Kidney tubule cell (primary cell): ENCODE measurements around the gene NIPBL.
"Not testable (repeated sequence)": the region's sequence is repeated elsewhere in the genome, so short reads cannot be mapped to it uniquely, and the experiment has no call there.

Source experiments
- DNase-seq: peaks from one replicate; pipeline ENCODE4 v3.0.0-alpha.2; 2018; ENCODE audit warnings: low spot score

The NIPBL gene, protein sequence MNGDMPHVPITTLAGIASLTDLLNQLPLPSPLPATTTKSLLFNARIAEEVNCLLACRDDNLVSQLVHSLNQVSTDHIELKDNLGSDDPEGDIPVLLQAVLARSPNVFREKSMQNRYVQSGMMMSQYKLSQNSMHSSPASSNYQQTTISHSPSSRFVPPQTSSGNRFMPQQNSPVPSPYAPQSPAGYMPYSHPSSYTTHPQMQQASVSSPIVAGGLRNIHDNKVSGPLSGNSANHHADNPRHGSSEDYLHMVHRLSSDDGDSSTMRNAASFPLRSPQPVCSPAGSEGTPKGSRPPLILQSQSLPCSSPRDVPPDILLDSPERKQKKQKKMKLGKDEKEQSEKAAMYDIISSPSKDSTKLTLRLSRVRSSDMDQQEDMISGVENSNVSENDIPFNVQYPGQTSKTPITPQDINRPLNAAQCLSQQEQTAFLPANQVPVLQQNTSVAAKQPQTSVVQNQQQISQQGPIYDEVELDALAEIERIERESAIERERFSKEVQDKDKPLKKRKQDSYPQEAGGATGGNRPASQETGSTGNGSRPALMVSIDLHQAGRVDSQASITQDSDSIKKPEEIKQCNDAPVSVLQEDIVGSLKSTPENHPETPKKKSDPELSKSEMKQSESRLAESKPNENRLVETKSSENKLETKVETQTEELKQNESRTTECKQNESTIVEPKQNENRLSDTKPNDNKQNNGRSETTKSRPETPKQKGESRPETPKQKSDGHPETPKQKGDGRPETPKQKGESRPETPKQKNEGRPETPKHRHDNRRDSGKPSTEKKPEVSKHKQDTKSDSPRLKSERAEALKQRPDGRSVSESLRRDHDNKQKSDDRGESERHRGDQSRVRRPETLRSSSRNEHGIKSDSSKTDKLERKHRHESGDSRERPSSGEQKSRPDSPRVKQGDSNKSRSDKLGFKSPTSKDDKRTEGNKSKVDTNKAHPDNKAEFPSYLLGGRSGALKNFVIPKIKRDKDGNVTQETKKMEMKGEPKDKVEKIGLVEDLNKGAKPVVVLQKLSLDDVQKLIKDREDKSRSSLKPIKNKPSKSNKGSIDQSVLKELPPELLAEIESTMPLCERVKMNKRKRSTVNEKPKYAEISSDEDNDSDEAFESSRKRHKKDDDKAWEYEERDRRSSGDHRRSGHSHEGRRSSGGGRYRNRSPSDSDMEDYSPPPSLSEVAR (N-terminal part only)

DNA sequence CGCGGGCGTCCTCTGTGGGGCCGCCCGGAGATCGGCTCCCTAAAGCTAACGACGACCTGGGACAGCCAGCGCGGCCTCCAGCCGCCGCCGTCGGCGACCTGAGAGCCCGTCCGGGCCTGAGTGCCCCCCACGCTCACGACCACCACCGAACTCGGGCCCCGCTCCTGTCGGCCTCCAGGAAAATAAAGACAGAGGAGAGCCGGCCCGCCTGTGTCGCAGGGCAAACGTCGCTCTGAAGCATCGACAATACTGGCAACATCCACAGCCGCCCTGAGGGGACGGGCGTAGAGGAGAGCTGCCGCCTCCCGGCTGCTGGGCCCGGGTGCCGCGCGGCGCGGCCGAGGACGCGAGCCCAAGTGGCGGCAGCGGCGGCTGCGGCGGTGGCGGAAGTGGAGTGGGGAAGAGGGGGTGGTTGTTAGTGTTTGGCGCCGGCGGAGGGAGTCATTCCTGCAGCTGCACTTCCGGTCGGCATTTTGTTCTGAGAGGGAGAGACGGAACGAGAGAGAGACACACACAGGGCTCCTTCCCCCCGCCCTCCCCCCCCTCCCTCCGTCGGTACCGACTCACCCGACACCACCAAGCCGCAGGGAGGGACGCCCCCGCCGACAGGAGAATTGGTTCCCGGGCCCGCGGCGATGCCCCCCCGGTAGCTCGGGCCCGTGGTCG lies at the start of gene NIPBL:
TSS of gene NIPBL (plus strand) at position 471 of the 666 bp plus-strand sequence. CDS start 76,928 bp downstream, outside the sequence.
- peak; percentile 95 for DNase-seq

GRCh38 chr5:36832274-36832673 lies 44.3 kb upstream of the NIPBL start:
- no peak for DNase-seq

DNA sequence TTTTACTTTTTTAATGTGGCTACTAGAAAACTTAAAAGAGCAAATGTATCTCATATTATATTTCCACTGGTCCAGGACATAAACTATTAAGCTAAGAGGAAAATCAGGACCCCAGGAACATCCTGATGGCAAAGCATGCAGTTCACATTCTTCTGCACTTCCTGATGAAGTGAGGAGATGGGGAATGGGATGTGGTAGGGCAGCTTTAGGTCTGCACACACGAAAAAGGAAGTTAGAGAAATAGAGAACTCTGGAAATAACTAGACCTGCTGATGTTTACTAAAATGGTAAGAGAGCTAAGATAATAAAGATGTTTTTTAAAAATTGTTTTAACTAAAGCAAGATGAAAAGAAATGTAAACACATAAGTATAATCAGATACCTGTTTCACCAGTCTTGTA lies 39.7 kb upstream of the NIPBL start:
- DNase-seq = no peak

- DNase-seq = no peak
Observed at GRCh38 chr5:36839489-36840476, 36.8 kb upstream of the NIPBL start.

DNA sequence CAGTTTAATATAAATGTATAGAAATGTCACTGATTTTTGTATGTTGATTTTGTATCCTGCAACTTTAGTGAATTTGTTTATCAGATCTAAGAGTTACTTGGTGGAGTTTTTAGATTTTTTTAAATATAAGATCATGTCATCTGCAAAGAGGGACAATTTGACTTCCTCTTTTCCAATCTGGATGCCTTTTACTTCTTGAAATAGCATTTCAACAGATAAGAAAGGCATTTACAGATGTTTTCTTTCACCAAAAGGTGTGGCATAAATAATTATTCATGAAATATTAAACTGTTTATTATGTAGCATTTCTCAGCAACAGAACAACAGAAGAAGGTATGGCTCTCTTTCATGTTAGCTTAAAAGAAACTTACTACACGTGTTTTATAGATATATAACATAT lies 34.9 kb upstream of the NIPBL start:
- no peak for DNase-seq

- no peak for DNase-seq
Observed at GRCh38 chr5:36842087-36842486, 34.5 kb upstream of the NIPBL start.

- DNase-seq = no peak
Observed at GRCh38 chr5:36844305-36844704, 32.3 kb upstream of the NIPBL start.

- not testable (repeated sequence) for DNase-seq
Observed at GRCh38 chr5:36848545-36848944, 28.0 kb upstream of the NIPBL start.

GRCh38 chr5:36852903-36853302 lies 23.7 kb upstream of the NIPBL start:
- DNase-seq = not testable (repeated sequence)

DNA sequence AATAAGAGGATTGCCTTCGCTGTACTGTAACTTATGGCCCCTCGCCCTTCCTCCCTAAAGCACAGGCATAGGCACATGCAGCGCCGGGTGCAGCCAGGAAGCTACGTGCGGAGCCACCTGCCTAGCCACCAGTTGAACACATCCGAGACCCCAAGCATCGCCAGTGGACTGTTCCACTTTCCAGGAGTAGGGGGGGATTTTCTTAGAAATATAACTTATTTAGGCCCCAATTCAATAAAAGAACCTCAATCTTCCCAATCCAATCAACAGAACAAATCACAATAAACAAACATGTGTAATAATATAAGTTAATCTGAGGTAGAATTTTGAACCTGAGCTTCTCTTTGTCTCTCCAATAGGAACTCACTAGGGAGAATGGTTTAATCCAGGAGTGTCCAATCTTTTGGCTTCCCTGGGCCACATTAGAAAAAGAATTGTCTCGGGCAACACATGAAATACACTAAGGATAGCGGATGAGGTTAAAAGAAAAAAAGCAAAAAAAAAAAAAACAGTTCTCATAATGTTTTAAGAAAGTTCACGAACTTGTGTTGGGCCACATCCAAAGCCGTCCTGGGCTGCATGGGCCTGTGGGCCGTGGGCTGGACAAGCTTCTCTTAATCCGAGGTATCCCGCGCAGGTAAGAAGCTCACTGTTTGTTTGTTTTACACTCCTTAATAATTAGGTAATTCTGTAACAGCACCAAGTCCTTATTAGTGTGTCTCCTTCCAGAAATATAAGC lies 22.0 kb upstream of the NIPBL start:
- DNase-seq = no peak

GRCh38 chr5:36855141-36855495 lies 21.5 kb upstream of the NIPBL start:
- DNase-seq = no peak

DNA sequence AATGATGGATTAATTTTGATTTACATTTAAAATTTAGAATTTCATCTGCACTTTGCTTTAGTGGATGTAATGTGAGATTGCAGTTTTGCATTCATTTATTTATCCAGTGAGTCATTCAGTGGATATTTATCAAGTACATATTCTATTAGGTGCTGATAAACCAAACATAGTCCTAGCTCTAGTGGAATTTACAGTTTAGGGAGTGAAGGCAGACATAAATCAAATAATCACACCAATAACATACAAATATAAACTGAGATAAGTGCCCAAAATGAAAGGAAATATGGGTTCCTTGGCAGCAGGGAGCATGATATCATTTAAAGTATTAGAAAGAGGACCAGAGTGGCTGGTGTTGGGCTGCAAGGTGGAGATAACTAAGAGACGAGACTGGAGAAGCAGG lies 14.7 kb upstream of the NIPBL start:
- DNase-seq = no peak

GRCh38 chr5:36870399-36871040 lies 6.0 kb upstream of the NIPBL start:
- peak; percentile 71 for DNase-seq

DNA sequence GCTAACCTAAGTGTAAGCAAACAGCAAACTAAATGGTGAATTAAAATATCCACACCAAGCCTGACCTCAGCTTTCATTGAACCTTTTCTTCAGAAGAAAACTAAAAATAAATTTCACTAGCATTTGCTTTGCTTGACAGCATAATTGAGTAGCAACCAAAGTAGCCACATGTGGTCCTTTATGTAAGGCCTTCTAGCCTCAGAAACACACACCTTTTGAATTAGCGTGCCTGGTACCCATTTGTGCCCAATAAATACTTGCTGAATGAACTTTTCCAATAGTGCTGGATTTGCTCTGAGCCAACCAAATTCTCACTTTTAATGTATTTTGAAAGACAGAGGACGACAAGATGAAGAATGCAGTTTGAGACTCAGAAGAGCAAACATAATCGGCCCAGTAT lies 2.1 kb upstream of the NIPBL start:
- no peak for DNase-seq

GRCh38 chr5:36875051-36875789 lies 1.3 kb upstream of the NIPBL start:
- peak; percentile 62 for DNase-seq

- peak; percentile 85 for DNase-seq
Observed at GRCh38 chr5:36875790-36876298, 725 bp upstream of the NIPBL start.

GRCh38 chr5:36876965-36877666 lies 547 bp downstream of the NIPBL start:
- DNase-seq = peak; percentile 62
